Skin epidermis (tissue), 12 donors: ENCODE measurements around the gene IDH3B.
"Not testable (repeated sequence)": the region's sequence is repeated elsewhere in the genome, so short reads cannot be mapped to it uniquely, and the experiment has no call there.

Source experiments
- H3K27ac ChIP-seq, 21 experiments: fragments of 200-600 bp; sonication (generic) in 11 of 21; one replicate each; pipeline ENCODE4 v1.5.0; 2020; ENCODE audit warnings: mild to moderate bottlenecking in 3 of 21, inconsistent platforms in 2 of 21, moderate library complexity in 2 of 21
- H3K4me3 ChIP-seq, 7 experiments: fragments of 200-600 bp; sonication (generic) in 2 of 7; one replicate each; pipeline ENCODE4 v1.5.0; 2020; ENCODE audit warnings: inconsistent platforms in 2 of 7, mild to moderate bottlenecking in 2 of 7, moderate library complexity in 1 of 7

The IDH3B gene

GRCh38 chr20:2663887-2664719 is at the start of gene IDH3B:
Gene IDH3B (minus strand): TSS chr20:2664216. CDS start chr20:2664188, 28 bp downstream.
- H3K4me3 ChIP-seq = peak within 1 kb of the TSS; percentile 82 to 95 (median 93)

DNA sequence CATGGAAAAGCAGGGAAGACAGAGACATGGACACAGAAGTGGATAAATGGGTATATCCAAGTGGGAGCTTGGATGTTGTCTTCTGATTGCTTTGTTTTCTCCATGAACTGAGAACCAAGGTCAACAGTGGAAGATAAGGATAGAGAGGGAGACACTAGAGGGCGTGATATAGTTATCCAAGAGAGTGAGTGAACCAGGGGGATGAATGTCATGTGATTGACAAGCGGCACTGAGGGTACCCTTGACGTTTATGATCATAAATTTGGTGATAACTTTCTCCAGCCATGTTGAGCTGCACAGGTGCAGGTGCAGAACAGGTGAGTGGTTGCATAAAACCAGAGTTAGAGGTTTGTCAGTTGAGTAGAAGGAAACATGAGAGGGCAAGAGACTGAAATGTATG is 49.3 kb upstream of the IDH3B start:
- no peak overlapping the region for H3K27ac ChIP-seq
- no peak overlapping the region for H3K4me3 ChIP-seq

More at GRCh38 chr20:2663887-2664719, at the start of gene IDH3B:
- H3K27ac ChIP-seq = peak within 1 kb of the TSS; percentile 28 to 96 (median 87)

- H3K27ac ChIP-seq = no peak overlapping the region
- no peak overlapping the region for H3K4me3 ChIP-seq
These were observed 45.4 kb upstream of the IDH3B start for GRCh38 chr20:2709205-2709981.

DNA sequence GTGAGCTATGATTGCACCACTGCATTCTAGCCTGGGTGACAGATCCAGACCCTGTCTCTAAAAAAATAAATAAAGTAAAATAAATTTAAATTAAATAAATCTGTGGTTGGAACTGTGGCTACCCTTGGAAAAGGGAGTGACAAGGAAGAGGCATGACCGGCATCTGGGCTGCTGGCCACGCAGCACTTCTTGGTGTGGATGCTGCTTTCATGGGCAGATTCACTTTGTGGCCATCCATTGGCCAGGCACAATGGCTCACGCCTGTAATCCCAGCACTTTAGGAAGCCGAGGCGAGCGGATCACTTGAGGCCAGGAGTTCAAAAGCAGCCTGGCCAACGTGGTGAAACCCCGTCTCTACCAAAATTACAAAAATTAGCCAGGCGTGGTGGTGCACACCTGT is 44.6 kb upstream of the IDH3B start:
- Histone ChIP-seq H3K4me3 (no peak overlapping the region), H3K27ac (no peak overlapping the region)

GRCh38 chr20:2708073-2708415 is 44.0 kb upstream of the IDH3B start:
- no peak overlapping the region for H3K4me3 ChIP-seq

DNA sequence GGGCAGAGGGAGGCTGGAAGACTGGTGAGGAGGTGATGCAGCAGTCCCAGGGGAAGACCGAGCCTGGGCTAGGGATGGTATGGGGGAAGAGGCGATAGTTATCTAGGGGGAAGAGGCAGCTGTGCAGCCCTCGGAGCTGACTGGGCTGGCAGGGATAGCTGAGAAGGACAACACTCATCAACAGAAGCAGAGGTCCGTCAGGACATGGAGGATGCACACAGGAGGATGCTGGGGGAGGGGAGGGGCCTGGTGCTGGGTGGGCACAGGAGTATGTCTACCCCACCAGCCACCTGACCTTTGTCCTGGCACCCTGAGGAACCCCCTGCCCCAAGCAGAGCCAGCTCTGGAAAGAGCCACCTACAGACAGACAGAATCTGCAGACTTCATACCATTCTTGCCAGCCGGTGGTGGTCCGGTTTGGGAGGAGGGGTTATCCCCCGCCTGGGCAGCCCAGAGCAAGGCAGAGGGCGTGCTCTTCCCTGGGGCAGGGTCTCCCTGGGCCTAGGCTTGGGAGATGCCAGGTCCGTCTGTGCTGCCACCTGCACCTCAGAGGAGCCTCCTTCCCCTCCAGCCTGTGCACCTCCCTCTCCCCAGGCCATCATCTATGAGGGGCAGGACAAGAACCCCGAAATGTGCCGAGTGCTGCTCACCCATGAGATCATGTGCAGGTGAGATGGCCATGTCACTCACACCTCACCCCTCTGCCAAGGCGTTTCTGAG is 43.5 kb upstream of the IDH3B start:
- Histone ChIP-seq H3K27ac (no peak overlapping the region), H3K4me3 (no peak overlapping the region)

More at GRCh38 chr20:2708073-2708415, 44.0 kb upstream of the IDH3B start:
- H3K27ac ChIP-seq = no peak overlapping the region

- Histone ChIP-seq H3K4me3 (no peak overlapping the region), H3K27ac (no peak overlapping the region)
These were observed 42.8 kb upstream of the IDH3B start for GRCh38 chr20:2706688-2707352.

GRCh38 chr20:2705931-2706645 is 42.1 kb upstream of the IDH3B start:
- H3K4me3 ChIP-seq = no peak overlapping the region
- H3K27ac ChIP-seq = no peak overlapping the region

DNA sequence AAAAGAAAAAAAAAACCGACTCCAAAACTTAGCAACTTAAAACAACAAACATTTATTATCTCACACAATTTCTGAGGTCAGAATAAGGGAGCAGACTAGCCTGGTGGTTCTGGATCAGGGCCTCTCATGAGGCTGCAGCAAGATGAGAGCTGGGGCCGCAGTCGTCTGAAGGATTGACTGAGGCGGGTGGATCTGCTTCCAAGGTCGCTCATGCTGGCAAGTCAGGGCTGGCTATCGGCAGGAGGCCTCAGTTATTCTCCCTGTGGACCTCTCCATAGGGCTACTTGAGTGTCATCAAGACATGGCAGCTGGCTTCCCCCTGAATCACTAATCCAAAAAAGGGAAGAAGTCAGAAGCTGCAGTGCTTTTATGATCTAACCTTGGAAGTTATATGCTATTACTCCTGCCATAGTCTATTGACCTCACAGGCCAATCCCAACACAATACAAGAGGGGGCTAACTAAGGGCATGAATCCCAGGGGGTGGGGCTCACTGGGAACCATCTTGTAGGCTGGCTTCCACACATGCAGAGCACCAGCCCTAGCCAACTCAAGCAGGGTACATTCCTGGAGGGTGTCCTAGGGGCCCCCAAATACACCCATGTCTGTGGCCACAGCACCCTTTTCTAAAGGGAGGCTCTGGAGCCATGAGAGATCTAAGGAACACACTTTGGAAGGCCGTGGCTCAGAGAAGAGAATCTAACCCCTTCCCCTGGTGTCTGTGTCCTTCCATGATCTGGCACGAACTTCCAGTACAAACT is 39.9 kb upstream of the IDH3B start:
- Histone ChIP-seq H3K4me3 (no peak overlapping the region), H3K27ac (no peak overlapping the region)

GRCh38 chr20:2701671-2702081 is 37.7 kb upstream of the IDH3B start:
- Histone ChIP-seq H3K4me3 (no peak overlapping the region), H3K27ac (no peak overlapping the region)

DNA sequence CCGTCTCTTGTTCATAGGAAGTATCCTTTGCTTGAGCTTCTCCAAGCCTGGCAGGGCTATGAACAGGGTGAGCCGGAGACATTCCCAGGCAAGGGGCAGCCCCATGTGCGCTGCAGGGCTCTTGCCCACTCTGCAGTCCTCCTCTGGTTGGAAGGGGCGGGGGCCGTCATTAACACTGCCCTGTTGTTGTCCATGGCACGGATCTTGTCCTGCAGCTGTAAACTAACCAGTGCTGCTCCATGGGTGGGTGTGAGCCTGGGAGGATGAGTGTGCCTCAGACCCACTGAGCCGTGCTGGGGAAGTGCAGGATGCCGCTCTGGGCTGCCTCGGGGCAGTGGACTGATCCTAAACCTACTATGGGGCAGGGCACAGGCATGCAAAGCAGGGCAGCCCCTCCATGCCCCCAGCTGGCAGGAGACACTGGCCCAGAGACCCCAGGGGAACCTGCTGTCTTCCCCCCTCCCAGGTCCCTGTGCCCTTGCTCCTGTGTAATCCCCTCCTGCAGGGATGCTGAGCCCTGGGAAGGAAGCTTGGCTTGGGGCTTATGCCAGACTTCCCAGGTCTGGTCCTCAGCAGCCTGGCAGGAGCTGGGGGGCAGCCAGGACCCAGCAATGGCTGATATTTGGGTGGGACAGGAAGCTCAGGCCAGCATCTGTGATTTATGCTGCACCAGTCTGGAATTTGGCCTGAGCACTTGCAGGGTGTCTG is 37.1 kb upstream of the IDH3B start:
- Histone ChIP-seq H3K4me3 (no peak overlapping the region), H3K27ac (no peak overlapping the region)

- Histone ChIP-seq H3K4me3 (no peak overlapping the region), H3K27ac (no peak overlapping the region)
These were observed 35.9 kb upstream of the IDH3B start for GRCh38 chr20:2699775-2700413.

- Histone ChIP-seq H3K27ac (no peak overlapping the region), H3K4me3 (no peak overlapping the region)
These were observed 34.9 kb upstream of the IDH3B start for GRCh38 chr20:2698912-2699311.

GRCh38 chr20:2698186-2698817 is 34.3 kb upstream of the IDH3B start:
- no peak overlapping the region for H3K27ac ChIP-seq
- H3K4me3 ChIP-seq = no peak overlapping the region

GRCh38 chr20:2697768-2698167 is 33.8 kb upstream of the IDH3B start:
- no peak overlapping the region for H3K27ac ChIP-seq

DNA sequence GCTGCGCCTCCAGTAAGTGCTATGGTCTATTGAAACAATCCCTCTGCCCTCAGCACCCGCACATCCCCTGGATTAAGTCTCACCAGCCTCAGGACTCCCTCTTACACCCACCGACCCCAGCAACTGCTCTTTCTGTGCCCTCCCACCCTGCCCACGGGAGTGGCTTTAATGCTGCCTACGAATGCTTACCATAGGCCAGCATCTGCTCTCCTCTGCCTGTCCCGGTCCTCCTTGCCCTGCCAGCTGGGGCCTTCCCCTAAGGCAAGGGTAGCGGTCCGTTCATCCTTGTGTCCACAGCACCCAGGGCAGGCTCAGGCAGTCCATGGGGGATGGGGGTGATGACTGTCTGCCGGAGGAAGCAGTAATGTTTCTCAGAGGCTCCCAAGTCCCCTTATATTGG is 32.6 kb upstream of the IDH3B start:
- H3K27ac ChIP-seq = no peak overlapping the region
- H3K4me3 ChIP-seq = no peak overlapping the region

More at GRCh38 chr20:2697768-2698167, 33.8 kb upstream of the IDH3B start:
- H3K4me3 ChIP-seq = no peak overlapping the region

- H3K4me3 ChIP-seq = not testable (repeated sequence)
These were observed 32.0 kb upstream of the IDH3B start for GRCh38 chr20:2695984-2696525.

More at GRCh38 chr20:2695984-2696525, 32.0 kb upstream of the IDH3B start:
- H3K27ac ChIP-seq = not testable (repeated sequence)
